AG10803 (cell line): Measurements from ENCODE around the gene AHRR.
"Not testable (repeated sequence)": the region's sequence is repeated elsewhere in the genome, so short reads cannot be mapped to it uniquely, and the experiment has no call there.

Experiments
- DNase-seq: peaks from one replicate; pipeline ENCODE4 v3.0.0; 2010; ENCODE audit warnings: low read depth
- H3K4me3 ChIP-seq: 2 replicates; pipeline ENCODE4 v1.5.1; 2011; ENCODE audit warnings: mild to moderate bottlenecking, low read length, control low read depth
- TF ChIP-seq, protein P1 (sequence below): conservative IDR thresholded peaks from 2 replicates; pipeline ENCODE4 v1.5.1; 2011; ENCODE audit warnings: mild to moderate bottlenecking, low read length, control low read depth, inconsistent platforms

AHRR gene

DNA sequence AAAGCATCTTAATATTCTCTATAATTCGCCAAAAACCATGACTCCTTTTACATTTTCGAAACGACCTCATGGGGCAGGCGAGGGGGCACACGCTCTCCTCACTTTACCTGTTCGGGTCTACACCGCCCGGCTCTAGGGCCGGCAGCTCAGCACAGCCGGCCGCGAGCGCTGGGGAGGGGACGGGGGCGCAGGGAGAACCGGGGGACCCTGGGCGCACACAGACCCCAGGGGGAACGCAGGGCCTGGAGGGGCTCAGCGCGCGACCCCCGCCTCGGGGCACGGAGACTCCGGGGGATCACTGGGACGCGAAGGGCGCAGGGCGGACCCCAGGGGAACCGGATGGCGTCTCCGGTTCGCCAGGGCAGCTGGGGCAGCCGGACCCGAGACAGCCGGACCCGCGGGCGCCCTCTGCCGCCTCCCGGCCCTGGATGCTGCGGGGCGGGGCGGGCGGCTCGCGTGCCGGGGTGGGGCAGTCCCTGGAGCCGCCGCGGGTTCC is at the start of gene AHRR:
TSS of gene AHRR (plus strand) at position 485 of the 496 bp plus-strand sequence. CDS start 22,189 bp downstream, outside the sequence.
- peak within 1 kb of the TSS; percentile 90 for H3K4me3 ChIP-seq
- TF ChIP-seq, protein P1, sequence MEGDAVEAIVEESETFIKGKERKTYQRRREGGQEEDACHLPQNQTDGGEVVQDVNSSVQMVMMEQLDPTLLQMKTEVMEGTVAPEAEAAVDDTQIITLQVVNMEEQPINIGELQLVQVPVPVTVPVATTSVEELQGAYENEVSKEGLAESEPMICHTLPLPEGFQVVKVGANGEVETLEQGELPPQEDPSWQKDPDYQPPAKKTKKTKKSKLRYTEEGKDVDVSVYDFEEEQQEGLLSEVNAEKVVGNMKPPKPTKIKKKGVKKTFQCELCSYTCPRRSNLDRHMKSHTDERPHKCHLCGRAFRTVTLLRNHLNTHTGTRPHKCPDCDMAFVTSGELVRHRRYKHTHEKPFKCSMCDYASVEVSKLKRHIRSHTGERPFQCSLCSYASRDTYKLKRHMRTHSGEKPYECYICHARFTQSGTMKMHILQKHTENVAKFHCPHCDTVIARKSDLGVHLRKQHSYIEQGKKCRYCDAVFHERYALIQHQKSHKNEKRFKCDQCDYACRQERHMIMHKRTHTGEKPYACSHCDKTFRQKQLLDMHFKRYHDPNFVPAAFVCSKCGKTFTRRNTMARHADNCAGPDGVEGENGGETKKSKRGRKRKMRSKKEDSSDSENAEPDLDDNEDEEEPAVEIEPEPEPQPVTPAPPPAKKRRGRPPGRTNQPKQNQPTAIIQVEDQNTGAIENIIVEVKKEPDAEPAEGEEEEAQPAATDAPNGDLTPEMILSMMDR: peak; percentile 40
- peak; percentile 70 for DNase-seq

GRCh38 chr5:271828-272167 is 49.7 kb upstream of the AHRR start:
- H3K4me3 ChIP-seq: peak overlapping the region; percentile 64
- DNase-seq: not testable (repeated sequence)

- not testable (repeated sequence) for DNase-seq
- peak overlapping the region; percentile 29 for H3K4me3 ChIP-seq
These were observed 48.4 kb upstream of the AHRR start for GRCh38 chr5:273091-273490.

- peak overlapping the region; percentile 29 for H3K4me3 ChIP-seq
- DNase-seq: not testable (repeated sequence)
These were observed 48.0 kb upstream of the AHRR start for GRCh38 chr5:273491-273890.

GRCh38 chr5:274346-274745 is 47.2 kb upstream of the AHRR start:
- H3K4me3 ChIP-seq: not testable (repeated sequence)

GRCh38 chr5:278646-279045 is 42.9 kb upstream of the AHRR start:
- no peak overlapping the region for H3K4me3 ChIP-seq
- no peak for DNase-seq
- TF ChIP-seq, protein P1: no peak

More at GRCh38 chr5:274346-274745, 47.2 kb upstream of the AHRR start:
- not testable (repeated sequence) for DNase-seq

DNA sequence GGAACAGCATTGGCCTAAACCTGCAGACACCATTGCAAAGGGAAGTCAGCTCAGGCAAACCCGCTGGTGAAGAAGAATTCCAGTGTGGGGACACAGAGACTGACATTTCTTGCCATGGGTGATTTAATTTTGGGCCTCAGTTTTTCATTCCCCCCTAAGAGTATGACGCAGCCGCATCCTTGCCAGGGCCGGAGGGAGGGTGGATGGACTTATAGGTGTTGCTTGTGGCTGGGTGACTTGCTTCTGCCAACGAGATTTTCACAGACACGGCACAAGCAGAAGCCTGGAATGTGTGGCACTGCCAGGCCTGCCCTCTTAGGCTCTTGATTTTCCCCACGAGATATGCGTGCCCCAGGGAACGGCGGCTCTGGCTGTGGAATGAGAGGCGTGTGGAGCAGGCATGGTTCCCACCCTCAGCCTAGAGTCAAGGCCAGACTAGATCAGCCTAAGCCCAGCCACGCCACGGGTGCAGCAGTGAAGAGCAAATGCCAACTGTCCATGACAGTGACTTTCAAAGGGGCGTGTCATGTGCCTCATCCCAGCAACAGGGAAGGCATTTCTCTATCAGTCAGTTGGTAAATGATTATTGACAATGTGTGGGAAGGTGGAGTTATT is 42.4 kb upstream of the AHRR start:
- H3K4me3 ChIP-seq, DNase-seq: not testable (repeated sequence)

DNA sequence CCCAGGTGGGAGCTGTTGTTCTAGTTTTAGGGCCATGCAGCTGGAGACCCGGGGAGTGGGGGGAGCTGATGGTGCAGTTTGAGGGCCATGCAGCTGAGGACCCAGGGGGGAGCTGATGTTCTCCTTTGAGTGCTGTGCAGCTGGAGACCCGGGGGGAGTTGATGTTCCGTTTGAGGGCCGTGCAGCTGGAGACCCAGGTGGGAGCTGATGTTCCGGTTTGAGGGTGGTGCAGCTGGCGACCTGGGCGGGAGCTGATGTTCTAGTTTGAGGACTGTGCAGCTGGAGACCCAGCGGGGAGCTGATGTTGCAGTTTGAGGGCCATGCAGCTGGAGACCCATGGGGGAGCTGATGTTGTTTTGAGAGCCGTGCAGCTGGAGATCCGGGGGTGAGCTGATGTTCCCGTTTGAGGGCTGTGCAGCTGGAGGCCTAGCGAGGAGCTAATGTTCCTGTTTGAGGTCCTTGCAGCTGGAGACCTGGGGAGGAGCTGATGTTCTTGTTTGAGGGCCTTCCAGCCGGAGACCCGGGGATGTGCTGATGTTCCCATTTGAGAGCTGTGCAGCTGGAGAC is 35.4 kb upstream of the AHRR start:
- no peak for DNase-seq
- TF ChIP-seq, protein P1: no peak

GRCh38 chr5:290200-290599 is 31.3 kb upstream of the AHRR start:
- not testable (repeated sequence) for DNase-seq

More for the DNA sequence above, 35.4 kb upstream of the AHRR start:
- H3K4me3 ChIP-seq: no peak overlapping the region

GRCh38 chr5:291345-291744 is 30.2 kb upstream of the AHRR start:
- H3K4me3 ChIP-seq, DNase-seq: not testable (repeated sequence)

More at GRCh38 chr5:290200-290599, 31.3 kb upstream of the AHRR start:
- H3K4me3 ChIP-seq: not testable (repeated sequence)

- not testable (repeated sequence) for H3K4me3 ChIP-seq, DNase-seq
These were observed 26.7 kb upstream of the AHRR start for GRCh38 chr5:294788-295187.

DNA sequence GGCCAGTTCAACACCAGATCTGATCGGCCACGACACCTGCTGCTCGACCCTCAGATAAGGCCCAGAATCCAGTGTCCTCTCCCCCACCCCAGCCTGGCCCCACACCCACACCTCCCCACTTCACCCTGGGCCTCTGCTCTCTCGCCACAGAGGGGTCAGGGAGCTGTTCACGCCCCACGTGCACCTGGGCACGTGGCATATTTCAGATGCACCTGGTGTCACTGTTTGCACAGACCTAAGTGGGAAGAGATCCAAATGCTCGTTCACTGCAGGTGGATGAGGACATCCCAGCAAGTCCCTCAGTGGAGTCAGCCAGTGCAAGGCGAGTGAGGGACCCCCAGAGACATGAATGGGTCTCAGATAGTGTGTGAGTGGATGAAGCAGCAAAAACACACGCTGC is 25.3 kb upstream of the AHRR start:
- H3K4me3 ChIP-seq, DNase-seq: not testable (repeated sequence)

DNA sequence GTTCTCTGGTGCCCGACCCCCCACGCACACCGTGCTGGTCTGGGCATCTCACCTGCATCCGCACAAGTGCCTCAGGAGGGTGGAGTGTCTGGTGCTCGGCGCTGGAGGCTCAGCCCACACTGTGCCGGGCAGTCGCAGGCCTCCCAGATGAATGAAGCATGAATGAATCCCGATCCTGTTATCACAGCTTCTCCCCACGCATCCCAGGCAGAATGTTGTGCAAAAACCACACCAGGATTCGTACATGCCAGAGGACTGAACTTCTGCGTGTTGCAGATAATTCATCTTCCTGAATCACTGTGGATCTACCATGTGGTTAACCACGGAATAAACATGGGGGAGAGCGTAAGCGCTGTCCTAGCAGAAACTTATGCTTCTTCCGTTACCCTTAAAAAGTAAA is 24.6 kb upstream of the AHRR start:
- H3K4me3 ChIP-seq: not testable (repeated sequence)
- DNase-seq: peak; percentile 70

- DNase-seq, H3K4me3 ChIP-seq: not testable (repeated sequence)
These were observed 24.1 kb upstream of the AHRR start for GRCh38 chr5:297448-297847.

GRCh38 chr5:297991-298736 is 23.4 kb upstream of the AHRR start:
- not testable (repeated sequence) for H3K4me3 ChIP-seq, DNase-seq
